Mesenchymal stem cell (in vitro differentiated cells and primary cell): ENCODE measurements around the gene IGF2R.

Source experiments
- DNase-seq: peaks from one replicate; pipeline ENCODE4 v3.0.0-alpha.2; 2013
- H2AFZ ChIP-seq: one replicate; pipeline ENCODE4 v1.6.1; 2013; ENCODE audit warnings: low read depth, mild to moderate bottlenecking, control low read depth, inconsistent platforms, low read length, moderate library complexity
- H2AK5ac ChIP-seq: 2 replicates; pipeline ENCODE4 v1.6.1; 2013; ENCODE audit warnings: low read length, moderate library complexity, mild to moderate bottlenecking, inconsistent platforms; ENCODE audit not compliant: severe bottlenecking
- H2BK120ac ChIP-seq: one replicate; pipeline ENCODE4 v1.6.1; 2013; ENCODE audit warnings: low read depth, mild to moderate bottlenecking, inconsistent platforms, low read length, moderate library complexity
- H2BK12ac ChIP-seq, 2 experiments: one replicate each; pipeline ENCODE4 v1.6.1; 2013; ENCODE audit warnings: inconsistent platforms in 2 of 2, low read length in 2 of 2, mild to moderate bottlenecking in 2 of 2, moderate library complexity in 2 of 2, control low read depth in 1 of 2
- H2BK15ac ChIP-seq: one replicate; pipeline ENCODE4 v1.6.1; 2013; ENCODE audit warnings: mild to moderate bottlenecking, low read depth, inconsistent platforms; ENCODE audit not compliant: poor library complexity, severe bottlenecking
- H2BK5ac ChIP-seq: 2 replicates; pipeline ENCODE4 v1.6.1; 2013; ENCODE audit warnings: low read depth, mild to moderate bottlenecking, low read length, control low read depth, inconsistent platforms; ENCODE audit not compliant: poor library complexity, severe bottlenecking
- H3K14ac ChIP-seq, 2 experiments: one replicate each; pipeline ENCODE4 v1.6.1; 2013; ENCODE audit warnings: inconsistent platforms in 2 of 2, low read length in 2 of 2, control low read depth in 1 of 2, mild to moderate bottlenecking in 1 of 2, moderate library complexity in 1 of 2
- H3K18ac ChIP-seq, 2 experiments: one replicate each; pipeline ENCODE4 v1.6.1; 2013; ENCODE audit warnings: inconsistent platforms in 2 of 2, low read length in 2 of 2, control low read depth in 1 of 2, low read depth in 1 of 2, mild to moderate bottlenecking in 1 of 2
- H3K23ac ChIP-seq, 2 experiments: one replicate each; pipeline ENCODE4 v1.6.1; 2013; ENCODE audit warnings: inconsistent platforms in 2 of 2, low read length in 2 of 2, mild to moderate bottlenecking in 2 of 2, moderate library complexity in 2 of 2, control low read depth in 1 of 2
- H3K27ac ChIP-seq: 2 replicates; pipeline ENCODE4 v1.5.1; 2013; ENCODE audit warnings: mild to moderate bottlenecking, moderate library complexity, low read length, control low read depth, inconsistent platforms; ENCODE audit not compliant: poor library complexity, severe bottlenecking
- H3K27me3 ChIP-seq, 2 experiments: 2 replicates each; pipeline versions ENCODE4 v1.6.1 to v1.7.0; 2013; ENCODE audit warnings: low read length in 2 of 2, mild to moderate bottlenecking in 2 of 2, moderate library complexity in 2 of 2, control low read depth in 1 of 2, inconsistent platforms in 1 of 2; ENCODE audit not compliant: control insufficient read depth in 1 of 2, insufficient read depth in 1 of 2
- H3K36me3 ChIP-seq, 2 experiments: 2 replicates each; pipeline versions ENCODE4 v1.6.1 to v1.7.0; 2013; ENCODE audit warnings: low read length in 2 of 2, control low read depth in 1 of 2, inconsistent platforms in 1 of 2, low read depth in 1 of 2, mild to moderate bottlenecking in 1 of 2; ENCODE audit not compliant: insufficient read depth in 2 of 2, control insufficient read depth in 1 of 2
- H3K4ac ChIP-seq, 2 experiments: one replicate each; pipeline ENCODE4 v1.6.1; 2013; ENCODE audit warnings: inconsistent platforms in 2 of 2, low read length in 2 of 2, mild to moderate bottlenecking in 2 of 2, moderate library complexity in 2 of 2, control low read depth in 1 of 2, low read depth in 1 of 2
- H3K4me1 ChIP-seq: 2 replicates; pipeline ENCODE4 v1.6.1; 2013; ENCODE audit warnings: low read depth, low read length, control low read depth; ENCODE audit not compliant: control insufficient read depth, insufficient read depth
- H3K4me2 ChIP-seq: 2 replicates; pipeline ENCODE4 v1.6.1; 2013; ENCODE audit warnings: low read length, mild to moderate bottlenecking, inconsistent platforms; ENCODE audit not compliant: poor library complexity, severe bottlenecking
- H3K4me3 ChIP-seq, 2 experiments: 2 replicates each; pipeline versions ENCODE4 v1.5.1 to v1.7.0; 2013; ENCODE audit warnings: low read length in 2 of 2, mild to moderate bottlenecking in 2 of 2, control low read depth in 1 of 2, low read depth in 1 of 2; ENCODE audit not compliant: insufficient read depth in 1 of 2
- H3K79me1 ChIP-seq: replicated peaks from 2 replicates; pipeline ENCODE4 v1.6.1; 2013; ENCODE audit warnings: mild to moderate bottlenecking, control low read depth, low read length, inconsistent platforms; ENCODE audit not compliant: poor library complexity, severe bottlenecking
- H3K9ac ChIP-seq: 2 replicates; pipeline ENCODE4 v1.7.0; 2013; ENCODE audit warnings: mild to moderate bottlenecking, low read length, moderate library complexity
- H3K9me3 ChIP-seq: 2 replicates; pipeline ENCODE4 v1.7.0; 2013; ENCODE audit warnings: mild to moderate bottlenecking, low read length; ENCODE audit not compliant: control insufficient read depth
- H4K8ac ChIP-seq: one replicate; pipeline ENCODE4 v1.6.1; 2013; ENCODE audit warnings: inconsistent platforms, mild to moderate bottlenecking, low read length, moderate library complexity
- H4K91ac ChIP-seq: one replicate; pipeline ENCODE4 v1.6.1; 2013; ENCODE audit warnings: mild to moderate bottlenecking, low read length, inconsistent platforms
- WGBS: methylation state at CpG from one replicate; pipeline ENCODE4 v1.1.7; 2013; ENCODE audit warnings: mixed read lengths; 5-methylcytosine and 5-hydroxymethylcytosine counted together

The IGF2R gene

GRCh38 chr6:160071805-160072690 is 103.2 kb downstream of the IGF2R start:
- no peak overlapping the region for H2BK5ac ChIP-seq
- no peaks in the 10 kb centered on the region for H3K4me1 ChIP-seq
- H3K36me3 ChIP-seq, result peaks cover 80 to 98% of the 10 kb centered on the region in 2 experiments
- no peak overlapping the region for H2AFZ ChIP-seq
- no peak overlapping the region for H3K4ac ChIP-seq
- H3K9ac ChIP-seq, result no peak overlapping the region
- no peak overlapping the region for H2AK5ac ChIP-seq
- H3K18ac ChIP-seq, result no peak overlapping the region
- no peak overlapping the region for H3K27ac ChIP-seq
- H3K27me3 ChIP-seq, result no peaks in the 10 kb centered on the region
- peaks cover 36% of the 10 kb centered on the region for H3K79me1 ChIP-seq
- no peak overlapping the region for H3K14ac ChIP-seq
- no peak overlapping the region for H2BK120ac ChIP-seq
- no peak overlapping the region for H4K91ac ChIP-seq
- no peak overlapping the region for H3K4me2 ChIP-seq
- H4K8ac ChIP-seq, result no peak overlapping the region
- H3K4me3 ChIP-seq, result no peak overlapping the region
- H2BK15ac ChIP-seq, result no peak overlapping the region
- no peaks in the 10 kb centered on the region for H3K9me3 ChIP-seq
- no peak overlapping the region for H2BK12ac ChIP-seq
- no peak for DNase-seq
- H3K23ac ChIP-seq, result no peak overlapping the region
- 91% methylated on average over 10 of the region's 11 CpGs for WGBS

- H3K36me3 ChIP-seq, result peaks cover 77 to 97% of the 10 kb centered on the region in 2 experiments
- no peak overlapping the region for H4K8ac ChIP-seq
- WGBS, result 98% methylated on average over 8 of the region's 9 CpGs
These were observed 104.4 kb downstream of the IGF2R start for GRCh38 chr6:160073272-160073671.

GRCh38 chr6:160076009-160076408 is 107.1 kb downstream of the IGF2R start:
- Histone ChIP-seq H2BK12ac (no peak overlapping the region), H3K27me3 (no peaks in the 10 kb centered on the region), H3K14ac (no peak overlapping the region), H4K91ac (no peak overlapping the region), H3K27ac (no peak overlapping the region), H3K4me2 (no peak overlapping the region), H3K23ac (no peak overlapping the region), H3K79me1 (peaks cover 41% of the 10 kb centered on the region), H3K4me1 (no peaks in the 10 kb centered on the region), H2AFZ (no peak overlapping the region), H3K4ac (no peak overlapping the region), H3K36me3 (peaks cover 75 to 95% of the 10 kb centered on the region in 2 experiments), H3K9me3 (no peaks in the 10 kb centered on the region), H2BK120ac (no peak overlapping the region), H3K18ac (no peak overlapping the region), H3K9ac (no peak overlapping the region), H2BK5ac (no peak overlapping the region), H2BK15ac (no peak overlapping the region), H2AK5ac (no peak overlapping the region), H3K4me3 (no peak overlapping the region), H4K8ac (no peak overlapping the region)
- DNase-seq, result no peak
- WGBS, result 100% methylated on average over 4 of the region's 5 CpGs

More at GRCh38 chr6:160073272-160073671, 104.4 kb downstream of the IGF2R start:
- Histone ChIP-seq H3K27me3 (no peaks in the 10 kb centered on the region), H4K91ac (no peak overlapping the region), H3K9ac (no peak overlapping the region), H3K18ac (no peak overlapping the region), H3K4ac (no peak overlapping the region), H2AK5ac (no peak overlapping the region), H3K79me1 (peaks cover 36% of the 10 kb centered on the region), H2BK120ac (no peak overlapping the region), H3K4me1 (no peaks in the 10 kb centered on the region), H3K4me3 (no peak overlapping the region), H2AFZ (no peak overlapping the region), H3K4me2 (no peak overlapping the region), H2BK15ac (no peak overlapping the region), H3K9me3 (no peaks in the 10 kb centered on the region), H3K23ac (no peak overlapping the region), H3K14ac (no peak overlapping the region), H3K27ac (no peak overlapping the region), H2BK5ac (no peak overlapping the region), H2BK12ac (no peak overlapping the region)
- no peak for DNase-seq

- H2BK12ac ChIP-seq, result no peak overlapping the region
- no peak overlapping the region for H3K4me2 ChIP-seq
- 94% methylated on average over 5 of the region's 5 CpGs for WGBS
- H2BK5ac ChIP-seq, result no peak overlapping the region
- no peak for DNase-seq
- no peak overlapping the region for H3K4ac ChIP-seq
- no peak overlapping the region for H3K18ac ChIP-seq
- peaks cover 39% of the 10 kb centered on the region for H3K79me1 ChIP-seq
- no peaks in the 10 kb centered on the region for H3K9me3 ChIP-seq
- no peak overlapping the region for H4K8ac ChIP-seq
- peaks cover 69 to 95% of the 10 kb centered on the region in 2 experiments for H3K36me3 ChIP-seq
- no peak overlapping the region for H2AFZ ChIP-seq
- H3K27ac ChIP-seq, result no peak overlapping the region
- no peak overlapping the region for H3K4me3 ChIP-seq
- peak overlapping the region; percentile 21 for H3K9ac ChIP-seq
- H2BK120ac ChIP-seq, result no peak overlapping the region
- no peak overlapping the region for H2AK5ac ChIP-seq
- no peak overlapping the region for H3K14ac ChIP-seq
- H4K91ac ChIP-seq, result no peak overlapping the region
- no peaks in the 10 kb centered on the region for H3K27me3 ChIP-seq
- H3K23ac ChIP-seq, result no peak overlapping the region
- H2BK15ac ChIP-seq, result no peak overlapping the region
- H3K4me1 ChIP-seq, result no peaks in the 10 kb centered on the region
These were observed 108.1 kb downstream of the IGF2R start for GRCh38 chr6:160077024-160077423.
